Stimulated activated CD4-positive, alpha-beta T cell treated with anti-CD3 and anti-CD28 coated beads, Interleukin-1b, Interleukin-23, amount 100 ng/mL, for 1 hour (primary cell): ENCODE data around the gene HDAC9.

Source experiments
- DNase-seq, 2 donors: peaks; one replicate each; pipeline ENCODE4 v3.0.0-alpha.2; 2020; ENCODE audit warnings: low read depth in 2 of 2

The HDAC9 gene

GRCh38 chr7:18659746-18660145, 164.2 kb downstream of the HDAC9 start:
- no peak for DNase-seq

GRCh38 chr7:18663321-18663720, 167.8 kb downstream of the HDAC9 start:
- no peak for DNase-seq

GRCh38 chr7:18666107-18666728, 170.7 kb downstream of the HDAC9 start:
- peak; percentile 15 to 20 for DNase-seq

GRCh38 chr7:18667466-18667865, 171.9 kb downstream of the HDAC9 start:
- no peak for DNase-seq

- DNase-seq = no peak
Measured at GRCh38 chr7:18671176-18671575, 175.6 kb downstream of the HDAC9 start.

- no peak for DNase-seq
Measured at GRCh38 chr7:18675579-18675978, 180.0 kb downstream of the HDAC9 start.

- DNase-seq = no peak
Measured at GRCh38 chr7:18679261-18679660, 183.7 kb downstream of the HDAC9 start.

- DNase-seq = no peak
Measured at GRCh38 chr7:18680576-18680975, 185.0 kb downstream of the HDAC9 start.

GRCh38 chr7:18684916-18685315, 189.4 kb downstream of the HDAC9 start:
- no peak for DNase-seq

GRCh38 chr7:18685971-18686370, 190.4 kb downstream of the HDAC9 start:
- no peak for DNase-seq

GRCh38 chr7:18689551-18689950, 194.0 kb downstream of the HDAC9 start:
- no peak for DNase-seq

- no peak for DNase-seq
Measured at GRCh38 chr7:18693406-18693805, 197.9 kb downstream of the HDAC9 start.

- no peak for DNase-seq
Measured at GRCh38 chr7:18693816-18694215, 198.3 kb downstream of the HDAC9 start.

GRCh38 chr7:18694484-18694883, 198.9 kb downstream of the HDAC9 start:
- DNase-seq = no peak

- DNase-seq = no peak
Measured at GRCh38 chr7:18694911-18695310, 199.4 kb downstream of the HDAC9 start.

GRCh38 chr7:18698258-18698734, 202.7 kb downstream of the HDAC9 start:
- DNase-seq = no peak

- DNase-seq = no peak
Measured at GRCh38 chr7:18700147-18700546, 204.6 kb downstream of the HDAC9 start.

- DNase-seq = no peak
Measured at GRCh38 chr7:18702071-18702829, 206.7 kb downstream of the HDAC9 start.

- no peak for DNase-seq
Measured at GRCh38 chr7:18703685-18704084, 208.1 kb downstream of the HDAC9 start.

GRCh38 chr7:18706670-18707069, 211.1 kb downstream of the HDAC9 start:
- DNase-seq = no peak

GRCh38 chr7:18708204-18708603, 212.7 kb downstream of the HDAC9 start:
- DNase-seq = no peak

- DNase-seq = no peak
Measured at GRCh38 chr7:18715988-18716387, 220.4 kb downstream of the HDAC9 start.

- DNase-seq = no peak
Measured at GRCh38 chr7:18721429-18721828, 225.9 kb downstream of the HDAC9 start.
